Measurements from ENCODE around the gene UBXN4.
"Not testable (repeated sequence)": the region's sequence is repeated elsewhere in the genome, so short reads cannot be mapped to it uniquely, and the experiment has no call there.

UBXN4 gene, protein sequence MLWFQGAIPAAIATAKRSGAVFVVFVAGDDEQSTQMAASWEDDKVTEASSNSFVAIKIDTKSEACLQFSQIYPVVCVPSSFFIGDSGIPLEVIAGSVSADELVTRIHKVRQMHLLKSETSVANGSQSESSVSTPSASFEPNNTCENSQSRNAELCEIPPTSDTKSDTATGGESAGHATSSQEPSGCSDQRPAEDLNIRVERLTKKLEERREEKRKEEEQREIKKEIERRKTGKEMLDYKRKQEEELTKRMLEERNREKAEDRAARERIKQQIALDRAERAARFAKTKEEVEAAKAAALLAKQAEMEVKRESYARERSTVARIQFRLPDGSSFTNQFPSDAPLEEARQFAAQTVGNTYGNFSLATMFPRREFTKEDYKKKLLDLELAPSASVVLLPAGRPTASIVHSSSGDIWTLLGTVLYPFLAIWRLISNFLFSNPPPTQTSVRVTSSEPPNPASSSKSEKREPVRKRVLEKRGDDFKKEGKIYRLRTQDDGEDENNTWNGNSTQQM

DNA sequence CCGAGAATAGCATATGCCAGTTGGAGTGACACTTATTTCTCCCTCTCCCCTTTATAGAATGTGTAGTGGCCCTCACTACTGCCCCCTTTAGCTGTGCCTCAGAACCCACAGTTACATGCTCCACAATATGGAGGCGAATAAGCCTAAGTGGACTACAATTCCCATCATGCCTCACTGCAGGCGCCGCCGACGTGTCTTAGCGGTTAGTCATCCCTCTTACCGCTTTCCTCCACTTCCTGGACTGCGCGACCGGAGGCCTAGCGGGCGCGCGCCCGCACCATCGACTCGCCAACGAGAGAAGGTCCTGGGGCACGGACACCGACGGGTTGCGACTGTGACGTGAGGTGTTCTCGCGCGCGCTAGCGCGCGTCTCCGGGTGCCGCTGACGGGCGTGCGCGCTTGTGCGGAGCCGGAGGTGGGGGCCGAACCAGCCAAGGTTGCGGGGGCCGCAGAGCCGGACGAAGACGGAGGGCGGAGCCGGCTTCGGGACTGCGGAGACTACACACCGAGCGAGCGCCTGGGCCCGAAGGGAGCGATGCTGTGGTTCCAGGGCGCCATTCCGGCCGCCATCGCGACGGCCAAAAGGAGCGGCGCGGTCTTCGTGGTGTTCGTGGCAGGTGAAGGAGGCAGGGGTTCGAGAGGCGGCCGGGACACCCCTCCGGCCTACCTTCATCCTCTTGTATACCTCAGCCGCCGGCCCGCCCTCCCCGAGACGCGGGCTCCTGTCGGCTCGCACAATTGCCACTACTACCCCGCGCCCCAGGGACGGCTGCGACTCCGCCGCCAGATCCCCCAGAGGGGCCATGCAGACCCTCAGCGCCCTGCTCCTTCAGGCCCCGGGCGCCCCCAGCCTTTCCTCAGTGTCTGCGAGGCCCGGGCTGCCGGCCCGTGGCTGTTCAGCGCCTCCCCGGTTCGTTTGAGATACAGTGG lies at the start of gene UBXN4:
Gene UBXN4 (plus strand): TSS at position 461 of the 930 bp plus-strand sequence. CDS start 75 bp downstream, at position 536.
- peak; percentile 45 to 98 (median 96) for DNase-seq

DNA sequence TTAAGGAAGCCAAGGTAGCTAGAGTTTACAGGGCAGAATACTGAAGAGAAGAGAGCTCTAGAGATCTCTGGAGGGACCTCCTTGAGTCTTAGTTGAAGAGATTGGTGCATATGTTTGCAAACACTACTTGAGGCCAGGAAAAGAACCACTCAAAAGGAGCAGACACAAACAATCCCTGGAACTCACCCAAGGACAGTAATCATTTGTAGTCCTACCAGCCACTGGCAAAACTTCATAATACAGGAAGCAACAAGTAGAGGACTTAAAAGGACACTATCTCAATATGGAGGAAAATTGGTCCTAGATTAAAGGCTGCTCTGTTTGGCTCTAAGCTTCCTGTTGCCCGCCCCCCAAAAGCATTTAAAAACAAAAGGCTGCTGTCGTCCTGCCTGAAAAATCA lies 46.9 kb upstream of the UBXN4 start:
- DNase-seq: no peak

DNA sequence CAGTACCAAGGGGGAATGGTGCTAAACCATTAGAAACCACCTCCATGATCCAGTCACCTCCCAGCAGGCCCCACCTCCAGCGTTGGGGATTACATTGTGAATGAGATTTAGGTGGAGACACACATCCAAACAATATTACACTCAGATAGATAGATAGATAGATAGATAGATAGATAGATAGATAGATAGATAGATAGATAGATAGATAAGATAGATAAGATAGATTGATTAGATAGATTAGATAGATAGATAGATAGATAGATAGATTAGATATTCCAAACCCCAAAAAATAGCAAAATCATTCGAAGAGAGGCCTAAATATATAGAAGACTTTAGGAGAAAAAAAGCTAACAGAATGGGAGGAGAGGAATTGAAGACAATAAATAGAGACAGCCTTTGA lies 42.8 kb upstream of the UBXN4 start:
- DNase-seq: no peak

DNA sequence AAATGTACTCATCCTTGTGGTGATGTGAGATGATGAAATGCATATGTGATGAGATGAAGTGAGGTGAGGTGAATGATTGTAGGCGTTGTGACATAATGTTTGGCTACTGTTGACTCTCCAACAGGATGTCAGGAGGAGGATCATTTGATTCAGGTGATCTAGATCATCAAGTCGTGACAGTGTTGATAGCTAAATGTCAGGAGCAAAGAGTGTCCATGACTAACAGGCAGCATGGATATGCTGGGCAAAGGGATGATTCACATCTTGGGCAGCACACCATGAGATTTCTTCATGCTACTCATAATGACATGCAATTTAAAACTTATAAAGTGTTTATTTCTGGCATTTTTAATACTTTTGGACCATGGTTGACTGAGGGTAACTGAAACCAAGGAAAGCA lies 40.2 kb upstream of the UBXN4 start:
- no peak for DNase-seq

DNA sequence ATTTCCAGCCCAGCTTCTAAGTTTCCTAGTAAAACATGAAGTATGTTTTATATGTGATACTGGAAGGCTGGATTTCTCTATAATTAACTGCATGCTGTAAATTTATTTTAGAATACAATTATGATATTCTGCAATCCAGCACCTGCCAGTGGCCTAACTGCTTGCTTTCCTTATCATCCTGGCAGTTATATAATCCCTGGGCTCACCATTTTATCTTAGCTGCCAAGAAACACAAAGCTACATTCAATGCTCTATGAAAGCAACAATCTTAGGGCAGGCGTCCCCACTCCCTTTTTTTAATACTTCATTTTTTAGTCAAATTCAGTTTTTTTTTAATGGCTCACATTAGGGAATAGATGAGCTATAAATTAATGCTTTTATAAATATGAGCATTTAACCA lies 38.4 kb upstream of the UBXN4 start:
- DNase-seq: no peak

DNA sequence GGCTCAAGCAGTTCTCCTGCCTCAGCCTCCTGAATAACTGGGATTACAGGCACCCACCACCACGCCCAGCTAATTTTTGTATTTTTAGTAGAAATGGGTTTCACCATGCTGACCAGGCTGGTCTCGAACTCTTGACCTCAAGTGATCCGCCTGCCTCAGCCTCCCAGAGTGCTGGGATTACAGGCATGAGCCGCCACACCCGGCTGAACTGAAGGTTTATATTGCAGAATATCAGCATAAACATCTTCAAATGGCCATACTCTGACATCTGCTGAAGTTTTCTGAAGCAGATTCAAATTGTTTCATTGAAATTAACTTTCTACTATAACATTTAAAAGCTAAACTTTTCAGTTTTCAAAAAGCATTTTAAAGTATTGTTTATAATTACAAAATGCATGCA lies 37.6 kb upstream of the UBXN4 start:
- not testable (repeated sequence) for DNase-seq

DNA sequence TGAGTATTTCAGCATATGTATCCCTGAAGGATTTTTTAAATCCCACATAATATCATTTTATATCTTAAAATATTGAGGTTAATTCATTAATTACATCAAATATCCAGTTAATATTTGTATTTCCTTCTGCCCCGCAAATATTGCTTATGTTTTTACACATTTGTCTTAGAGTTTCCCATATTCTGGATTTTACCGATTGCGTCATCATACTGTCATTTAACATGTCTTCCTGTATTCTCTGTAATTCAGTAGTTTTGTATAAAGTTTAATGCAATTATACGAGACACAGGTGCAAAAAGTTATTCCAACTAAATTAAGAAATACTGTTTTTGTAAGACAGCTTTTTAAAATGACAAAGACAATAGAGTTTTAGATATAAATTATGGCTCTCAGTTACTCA lies 33.5 kb upstream of the UBXN4 start:
- DNase-seq: no peak

DNA sequence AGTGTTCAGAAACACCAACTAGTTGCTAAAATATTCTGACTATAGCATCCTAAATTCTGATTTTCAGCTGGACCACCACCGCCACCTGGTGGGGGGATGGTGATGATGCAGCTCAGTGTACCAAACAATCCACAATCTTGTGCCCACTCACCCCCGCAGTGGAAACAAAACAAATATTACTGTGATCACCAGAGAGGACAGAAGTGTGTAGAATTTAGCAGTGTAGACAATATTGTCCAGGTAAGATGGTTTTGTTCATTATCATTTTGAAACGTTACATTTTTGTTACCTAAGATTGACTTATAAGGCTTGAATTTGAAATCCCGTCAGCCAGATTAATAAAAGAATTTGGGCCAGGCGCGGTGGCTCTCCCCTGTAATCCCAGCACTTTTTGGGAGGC lies 31.7 kb upstream of the UBXN4 start:
- DNase-seq: peak in 45 of 56 donors; percentile 1 to 82 (median 19)

DNA sequence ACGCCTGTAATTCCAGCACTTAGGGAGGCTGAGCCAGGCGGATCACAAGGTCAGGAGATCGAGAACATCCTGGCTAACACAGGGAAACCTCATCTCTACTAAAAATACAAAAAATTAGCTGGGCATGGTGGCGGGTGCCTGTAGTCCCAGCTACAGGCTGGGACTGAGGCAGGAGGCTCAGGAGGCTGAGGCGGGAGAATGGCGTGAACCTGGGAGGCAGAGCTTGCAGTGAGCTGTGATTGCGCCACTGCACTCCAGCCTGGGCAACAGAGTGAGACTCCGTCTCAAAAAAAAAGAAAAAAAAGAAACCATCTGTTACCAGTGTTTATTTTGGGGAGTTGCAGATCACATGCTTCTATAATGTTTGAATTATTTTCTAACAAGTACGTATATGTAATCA lies 26.6 kb upstream of the UBXN4 start:
- DNase-seq: not testable (repeated sequence)

DNA sequence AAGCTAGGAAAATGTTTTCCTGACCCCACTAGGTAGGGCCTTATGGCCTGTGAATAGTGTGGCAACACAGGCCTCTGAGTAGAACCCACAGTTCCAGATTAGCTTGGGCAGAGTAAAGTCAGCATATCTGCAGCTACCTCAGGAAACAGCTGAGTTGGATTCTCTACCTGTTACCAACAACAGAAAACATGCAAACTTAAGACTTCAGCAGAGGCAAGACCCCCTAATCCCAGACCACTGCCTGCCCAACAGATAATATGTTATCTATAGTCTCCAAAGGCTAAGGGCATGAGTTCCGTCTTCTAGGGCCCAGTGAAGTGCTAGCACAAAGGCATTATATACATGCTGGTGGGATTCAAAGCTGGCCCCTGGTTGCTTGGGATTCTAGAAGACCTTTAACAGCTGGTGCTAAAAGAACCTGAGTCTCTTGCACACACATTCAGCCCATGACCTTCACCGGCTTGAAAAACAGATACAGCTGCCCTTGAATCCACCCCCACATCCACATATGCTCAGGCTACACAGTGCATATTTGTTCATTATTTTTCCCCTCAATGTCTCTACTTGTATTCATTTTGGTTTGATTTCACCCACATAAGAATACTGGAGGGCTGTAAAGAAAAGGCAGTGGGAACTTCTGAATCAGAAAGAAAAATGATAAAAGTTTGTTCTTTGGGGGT lies 13.5 kb upstream of the UBXN4 start:
- no peak for DNase-seq

DNA sequence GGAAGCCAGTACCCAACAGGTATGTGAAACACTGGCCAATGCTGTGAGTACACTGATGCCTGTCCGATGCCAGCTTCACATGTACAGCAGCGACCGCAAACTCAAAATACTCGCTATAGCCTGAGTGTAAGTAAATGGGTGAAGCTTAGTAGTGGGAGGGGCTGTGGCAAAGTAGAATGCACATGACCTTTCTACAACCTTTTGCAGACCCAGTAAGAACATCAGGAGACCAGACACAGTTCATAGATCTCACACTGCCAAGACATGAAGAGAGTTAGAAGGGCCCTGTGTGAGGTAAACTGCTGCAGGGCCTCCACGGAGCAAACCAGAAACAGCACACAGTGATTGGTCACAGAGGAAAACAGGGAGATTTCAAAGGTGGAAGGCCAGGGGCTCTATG lies 9.1 kb upstream of the UBXN4 start:
- DNase-seq: no peak

DNA sequence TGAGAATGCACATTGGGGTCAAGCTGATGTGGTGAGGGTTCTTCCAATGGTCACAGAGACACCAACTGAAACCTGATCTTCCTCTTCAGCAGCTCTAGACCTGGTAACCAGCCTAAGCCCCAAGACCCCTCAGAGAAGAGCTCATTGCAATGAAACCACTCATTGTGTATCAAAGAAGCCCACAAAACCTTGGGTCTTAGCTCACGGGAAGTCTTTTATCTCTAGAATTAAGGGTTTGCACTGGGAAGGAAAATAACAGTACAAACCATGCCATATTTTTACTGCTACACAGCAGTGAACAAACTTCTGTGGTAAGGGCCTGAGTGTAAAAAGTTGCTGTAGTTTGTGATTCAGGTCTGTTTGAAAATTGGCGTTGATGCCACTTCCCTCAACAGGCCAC lies 8.6 kb upstream of the UBXN4 start:
- DNase-seq: no peak

DNA sequence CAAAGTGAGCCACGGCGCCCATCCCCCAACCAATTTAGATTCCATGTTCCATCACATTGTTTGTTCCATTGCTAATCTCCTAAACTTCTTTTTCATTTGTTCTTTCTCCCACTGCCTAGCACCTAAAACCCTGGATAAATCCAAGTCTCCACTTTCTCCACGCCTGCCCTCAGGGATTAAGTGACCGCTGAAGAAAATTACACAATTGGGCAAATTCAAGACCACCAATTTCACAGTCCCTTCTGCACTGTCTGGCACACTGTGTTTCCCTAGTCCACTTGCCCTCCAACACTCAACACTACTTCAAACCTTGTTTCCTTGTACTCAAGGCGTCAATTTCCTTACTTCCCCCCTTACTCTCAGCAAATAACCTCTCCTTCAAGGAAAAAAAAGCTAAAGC lies 5.1 kb upstream of the UBXN4 start:
- no peak for DNase-seq

DNA sequence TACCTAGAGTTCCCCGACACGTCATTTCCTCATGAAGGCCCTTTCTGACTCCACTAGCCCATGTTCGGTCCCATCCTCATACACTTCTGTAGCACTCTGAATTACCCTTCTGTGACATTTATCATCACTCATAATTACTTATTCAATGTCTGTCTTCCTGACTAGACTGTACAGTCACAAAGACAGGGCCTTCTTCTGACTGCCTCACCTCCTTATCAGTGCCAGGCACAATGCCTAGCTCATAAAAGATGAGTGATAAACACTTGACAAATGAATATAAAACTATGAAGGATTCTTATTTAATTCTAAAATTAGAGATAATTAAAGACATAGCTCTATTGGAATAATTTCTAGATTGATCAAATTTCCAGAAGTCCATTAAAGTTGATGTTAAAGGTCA lies 1.4 kb upstream of the UBXN4 start:
- DNase-seq: no peak

DNA sequence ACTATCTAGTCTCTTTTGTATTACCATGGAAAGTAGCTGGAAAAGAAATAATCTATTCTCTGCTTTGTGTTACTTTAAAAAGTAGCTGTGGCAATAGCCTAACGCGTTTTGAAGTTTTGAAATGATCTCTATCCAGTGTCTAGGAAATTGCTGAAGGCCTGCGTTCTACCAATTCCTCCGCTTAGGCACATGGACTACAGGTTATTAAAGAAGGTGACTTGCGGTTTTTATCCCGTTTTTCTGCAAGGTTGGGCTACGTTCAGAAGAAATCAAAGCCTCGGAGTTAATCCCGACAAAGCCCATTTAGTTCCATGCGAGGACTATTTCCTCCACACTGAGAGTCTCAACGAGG lies 636 bp upstream of the UBXN4 start:
- no peak for DNase-seq

DNA sequence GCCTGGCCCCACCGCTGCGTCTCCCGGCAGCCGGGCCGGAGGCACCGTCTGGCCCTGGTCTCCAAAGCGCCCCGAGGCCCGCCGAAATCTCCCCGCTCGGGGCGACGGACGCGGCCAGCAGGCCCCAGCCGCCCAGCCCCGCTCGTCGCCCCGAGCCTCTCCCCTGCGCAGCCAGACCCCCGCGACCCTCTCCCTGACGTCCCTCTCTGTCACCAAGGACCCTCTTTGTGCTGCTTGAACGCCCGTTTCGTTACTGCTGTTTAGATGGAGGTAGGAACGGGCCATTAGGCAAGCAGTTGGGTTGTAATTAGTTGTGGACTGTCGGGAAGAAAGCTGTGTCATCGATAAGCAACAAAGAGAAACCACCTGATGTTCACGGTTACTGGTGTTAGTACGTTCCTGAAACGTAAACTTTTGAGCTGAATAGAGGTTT lies 686 bp downstream of the UBXN4 start:
- peak in 24 of 56 donors; percentile 6 to 68 (median 46) for DNase-seq

DNA sequence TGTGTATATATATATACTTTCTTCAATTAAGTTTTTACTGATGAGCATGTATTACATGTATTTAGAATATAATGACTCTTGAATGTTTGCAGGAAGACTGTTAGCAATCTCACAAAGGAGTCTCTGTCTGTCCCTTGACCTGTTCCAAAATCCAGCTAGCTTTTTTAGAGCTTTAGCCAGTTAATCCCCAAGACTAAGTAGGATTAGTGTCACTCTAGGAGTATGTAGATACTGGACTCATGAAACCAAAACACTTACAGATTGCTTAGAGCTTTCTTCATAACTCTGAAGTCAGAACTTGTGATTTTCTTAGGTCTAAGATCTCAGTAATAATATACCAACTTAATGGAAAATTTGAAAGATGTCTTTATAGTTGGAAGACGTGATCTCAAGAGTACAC lies 2.2 kb downstream of the UBXN4 start:
- DNase-seq: no peak

DNA sequence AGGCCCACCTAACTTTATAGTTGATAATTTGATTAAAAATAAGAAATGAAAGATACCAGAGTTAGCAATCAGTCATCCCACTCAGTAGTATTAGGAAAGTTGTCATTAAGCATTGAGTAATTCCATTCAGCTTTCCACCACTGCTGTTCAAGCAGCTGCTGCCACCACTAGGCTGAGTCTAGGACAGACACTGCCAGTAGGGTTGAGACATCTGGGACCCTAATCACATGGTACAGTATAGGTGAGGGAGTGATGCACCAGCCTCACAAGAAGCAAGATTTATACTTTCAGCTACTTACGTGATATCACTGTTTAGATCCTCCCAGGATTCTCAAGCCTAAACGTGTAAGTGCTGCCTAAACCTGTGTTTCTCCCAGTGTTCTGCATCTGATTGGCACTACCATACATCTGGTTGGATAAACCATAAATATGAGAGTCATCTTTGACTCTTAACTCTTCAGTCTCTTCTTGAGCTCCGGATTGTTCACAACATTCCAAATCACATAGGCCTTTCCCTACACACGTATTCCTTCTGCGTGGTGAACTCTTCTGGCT lies 3.2 kb downstream of the UBXN4 start:
- DNase-seq: no peak

DNA sequence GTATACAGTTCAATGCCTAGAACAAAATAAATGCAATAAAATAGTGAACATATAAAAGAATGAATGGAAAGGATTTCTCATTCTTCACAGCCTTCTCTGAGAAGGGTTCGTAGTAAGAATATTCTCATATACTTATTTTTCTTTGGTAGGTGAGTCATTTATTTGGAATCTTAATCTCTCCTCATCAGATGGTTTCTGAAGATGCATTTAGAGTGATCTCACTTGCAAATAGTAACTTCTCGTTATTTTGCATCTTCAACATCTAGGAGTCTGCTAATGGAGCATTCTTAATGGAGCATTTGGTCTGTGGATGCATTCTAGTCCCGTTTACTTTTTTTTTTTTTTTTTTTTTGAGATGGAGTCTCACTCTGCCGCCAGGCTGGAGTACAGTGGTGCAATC lies 3.9 kb downstream of the UBXN4 start:
- no peak for DNase-seq

DNA sequence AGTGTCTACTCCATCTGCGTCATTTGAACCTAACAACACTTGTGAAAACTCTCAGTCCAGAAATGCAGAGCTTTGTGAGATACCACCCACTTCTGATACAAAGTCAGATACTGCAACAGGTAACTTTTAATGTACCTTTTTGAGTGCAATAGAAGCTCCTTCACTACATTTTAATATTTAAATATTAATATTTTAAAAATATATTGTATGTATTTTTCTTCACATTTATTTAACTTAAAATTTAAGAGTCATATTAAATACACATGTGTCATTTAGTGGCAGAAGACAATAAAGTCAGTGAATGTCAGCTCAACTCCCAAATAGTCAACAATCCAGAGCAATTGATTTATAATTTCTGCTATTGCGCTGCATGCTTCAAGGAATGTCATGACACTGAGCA lies 13.9 kb downstream of the UBXN4 start:
- DNase-seq: no peak

DNA sequence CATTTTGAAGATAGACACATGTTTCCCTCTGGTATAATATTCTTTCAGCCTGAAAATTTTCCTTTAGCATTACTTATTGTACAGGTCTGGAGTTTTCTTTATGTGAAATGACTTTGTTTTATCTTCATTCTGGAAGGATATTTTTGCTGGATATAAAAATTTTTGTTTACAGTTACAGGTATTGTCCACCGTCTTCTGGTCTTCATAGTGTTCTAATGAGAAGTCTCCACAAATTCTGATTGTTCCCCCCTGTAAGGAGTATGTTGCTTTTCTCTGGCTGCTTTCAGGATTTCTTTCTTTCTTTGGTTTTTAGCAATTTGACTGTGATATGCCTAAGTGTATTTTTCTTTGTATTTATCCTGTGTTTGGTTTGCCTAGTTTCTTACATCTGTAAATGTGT lies 15.0 kb downstream of the UBXN4 start:
- no peak for DNase-seq

All from amygdala (tissue), 56 donors.